Right lobe of liver (tissue), 4 donors: ENCODE results near the gene PXT1.

ENCODE experiments used
- POLR2A ChIP-seq: fragments of 450-650 bp; IDR thresholded peaks from one replicate; pipeline ENCODE4 v1.6.1; 2017; ENCODE audit warnings: antibody characterized with exemption, mild to moderate bottlenecking
- TF ChIP-seq, protein P1 (sequence below), 4 donors: fragments of 200-600 bp in 3 of 4; fragments of 450-650 bp in 1 of 4; IDR thresholded peaks; one replicate each; pipeline versions ENCODE4 v1.5.1 to v1.8.0; 2016 to 2022; ENCODE audit warnings: antibody characterized with exemption in 4 of 4, mild to moderate bottlenecking in 2 of 4
- donor health status: DM: no; HTN: no; CAD: no.
- donor health status: DM: no; HTN: no; CAD: no.
- donor health status: DM: no; HTN: yes; CAD: no.

DNA sequence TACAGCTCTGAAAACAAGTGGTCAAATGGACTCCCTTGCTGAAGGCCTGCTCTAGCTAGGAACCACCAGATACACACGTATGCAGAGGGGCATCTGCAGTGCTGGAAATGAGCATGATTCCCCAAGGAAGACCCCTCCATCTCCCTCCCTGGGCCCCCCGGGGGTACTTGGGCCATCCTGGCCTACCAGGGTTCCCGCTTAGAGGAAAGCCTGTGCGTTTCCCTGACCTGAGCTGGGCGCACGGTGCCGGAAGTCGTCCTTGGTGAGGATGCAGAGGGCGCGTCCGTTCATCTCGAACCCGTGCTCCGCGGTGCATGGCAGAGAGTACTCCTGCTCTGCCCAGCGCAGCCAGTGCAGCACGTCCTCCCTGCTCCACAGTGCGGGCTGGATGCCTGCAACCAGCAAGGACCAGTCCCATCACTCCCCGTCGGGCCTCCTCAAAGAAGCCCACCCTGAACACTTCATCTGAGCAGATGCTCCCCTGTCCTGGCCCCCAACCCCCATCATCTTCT, 67.0 kb downstream of the PXT1 start:
- TF ChIP-seq, protein P1, sequence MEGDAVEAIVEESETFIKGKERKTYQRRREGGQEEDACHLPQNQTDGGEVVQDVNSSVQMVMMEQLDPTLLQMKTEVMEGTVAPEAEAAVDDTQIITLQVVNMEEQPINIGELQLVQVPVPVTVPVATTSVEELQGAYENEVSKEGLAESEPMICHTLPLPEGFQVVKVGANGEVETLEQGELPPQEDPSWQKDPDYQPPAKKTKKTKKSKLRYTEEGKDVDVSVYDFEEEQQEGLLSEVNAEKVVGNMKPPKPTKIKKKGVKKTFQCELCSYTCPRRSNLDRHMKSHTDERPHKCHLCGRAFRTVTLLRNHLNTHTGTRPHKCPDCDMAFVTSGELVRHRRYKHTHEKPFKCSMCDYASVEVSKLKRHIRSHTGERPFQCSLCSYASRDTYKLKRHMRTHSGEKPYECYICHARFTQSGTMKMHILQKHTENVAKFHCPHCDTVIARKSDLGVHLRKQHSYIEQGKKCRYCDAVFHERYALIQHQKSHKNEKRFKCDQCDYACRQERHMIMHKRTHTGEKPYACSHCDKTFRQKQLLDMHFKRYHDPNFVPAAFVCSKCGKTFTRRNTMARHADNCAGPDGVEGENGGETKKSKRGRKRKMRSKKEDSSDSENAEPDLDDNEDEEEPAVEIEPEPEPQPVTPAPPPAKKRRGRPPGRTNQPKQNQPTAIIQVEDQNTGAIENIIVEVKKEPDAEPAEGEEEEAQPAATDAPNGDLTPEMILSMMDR (IDR thresholded peaks at IDR 0.05): no peak
- no peak for TF ChIP-seq POLR2A
